GM19372 (cell line): ENCODE data around the gene PLXNA4.

ENCODE experiments used
- ATAC-seq: cut with Tn5 transposase; IDR thresholded peaks from one replicate; pipeline ENCODE4 v1.9.1; 2021; ENCODE audit warnings: mild to moderate bottlenecking, low read depth, moderate library complexity; ENCODE audit not compliant: unreplicated experiment

The PLXNA4 gene

GRCh38 chr7:132536654-132537395, 39.4 kb downstream of the PLXNA4 start:
- no peak for ATAC-seq

GRCh38 chr7:132533916-132534315, 42.4 kb downstream of the PLXNA4 start:
- no peak for ATAC-seq

GRCh38 chr7:132532281-132532680, 44.0 kb downstream of the PLXNA4 start:
- ATAC-seq = no peak

GRCh38 chr7:132531562-132531961, 44.7 kb downstream of the PLXNA4 start:
- ATAC-seq = no peak

- ATAC-seq = no peak
Measured at GRCh38 chr7:132528695-132529094, 47.6 kb downstream of the PLXNA4 start.

- no peak for ATAC-seq
Measured at GRCh38 chr7:132527467-132528410, 48.5 kb downstream of the PLXNA4 start.

- no peak for ATAC-seq
Measured at GRCh38 chr7:132526111-132526740, 50.0 kb downstream of the PLXNA4 start.

- ATAC-seq = no peak
Measured at GRCh38 chr7:132521423-132521822, 54.8 kb downstream of the PLXNA4 start.

- no peak for ATAC-seq
Measured at GRCh38 chr7:132520591-132521280, 55.5 kb downstream of the PLXNA4 start.

- ATAC-seq = no peak
Measured at GRCh38 chr7:132519936-132520335, 56.3 kb downstream of the PLXNA4 start.

- no peak for ATAC-seq
Measured at GRCh38 chr7:132518839-132519173, 57.5 kb downstream of the PLXNA4 start.

- ATAC-seq = no peak
Measured at GRCh38 chr7:132518102-132518838, 58.0 kb downstream of the PLXNA4 start.

GRCh38 chr7:132516042-132516840, 60.0 kb downstream of the PLXNA4 start:
- no peak for ATAC-seq

- no peak for ATAC-seq
Measured at GRCh38 chr7:132515181-132515580, 61.1 kb downstream of the PLXNA4 start.

GRCh38 chr7:132514430-132514829, 61.8 kb downstream of the PLXNA4 start:
- ATAC-seq = no peak

GRCh38 chr7:132511921-132512320, 64.3 kb downstream of the PLXNA4 start:
- ATAC-seq = no peak

- ATAC-seq = no peak
Measured at GRCh38 chr7:132511387-132511786, 64.9 kb downstream of the PLXNA4 start.

GRCh38 chr7:132509643-132510042, 66.6 kb downstream of the PLXNA4 start:
- ATAC-seq = no peak

GRCh38 chr7:132508724-132509353, 67.4 kb downstream of the PLXNA4 start:
- ATAC-seq = no peak
